K562 (cell line): Measurements from ENCODE around the gene UBA3. TPM values are rescaled to one million over a fixed set of nuclear protein-coding genes. Genes with fewer than 3 reads are reported as not detected.

Experiments used
- CLOCK ChIP-seq: fragments of 250-450 bp; sonication (Bioruptor Pico); IDR thresholded peaks from 2 replicates; pipeline ENCODE4 v1.4.0; 2020; ENCODE audit warnings: mild to moderate bottlenecking, moderate library complexity, borderline replicate concordance
- DEAF1 ChIP-seq: fragments of 450-650 bp; formaldehyde crosslinking; IDR thresholded peaks from 2 replicates; pipeline ENCODE4 v1.4.0; 2020; ENCODE audit warnings: mild to moderate bottlenecking, moderate library complexity
- HES1 ChIP-seq: fragments of 450-650 bp; IDR thresholded peaks from 2 replicates; pipeline ENCODE4 v1.6.1; 2016; ENCODE audit warnings: low read depth, mild to moderate bottlenecking, moderate library complexity
- HOMEZ ChIP-seq: fragments of 250-450 bp; sonication (Bioruptor Pico); IDR thresholded peaks from 2 replicates; pipeline ENCODE4 v1.4.0; 2020; ENCODE audit warnings: mild to moderate bottlenecking, moderate library complexity
- STAT5B ChIP-seq: fragments of 250-450 bp; sonication (Bioruptor Pico); IDR thresholded peaks from 2 replicates; pipeline ENCODE4 v1.8.0; 2021; ENCODE audit warnings: mild to moderate bottlenecking, inconsistent platforms
- TFAM ChIP-seq: fragments of 250-450 bp; sonication (Bioruptor Pico); conservative IDR thresholded peaks from 2 replicates; pipeline ENCODE4 v1.5.0; 2021; ENCODE audit warnings: mild to moderate bottlenecking, moderate library complexity
- TFE3 ChIP-seq: fragments of 450-650 bp; formaldehyde crosslinking; IDR thresholded peaks from 2 replicates; pipeline ENCODE4 v1.4.0; 2020; ENCODE audit warnings: mild to moderate bottlenecking, mixed read lengths
- USF1 ChIP-seq: sonication (generic); formaldehyde crosslinking; IDR thresholded peaks from 2 replicates; pipeline ENCODE4 v1.9.0; 2022; ENCODE audit warnings: mild to moderate bottlenecking, missing genetic modification reagents
- ZBTB11 ChIP-seq, 3 experiments: fragments of 200-800 bp in 1 of 3; fragments of 250-450 bp in 1 of 3; fragments of 450-650 bp in 1 of 3; sonication (Bioruptor Pico) in 1 of 3; sonication (Bioruptor generic) in 1 of 3; formaldehyde crosslinking in 1 of 3; IDR thresholded peaks; 2 replicates each; pipeline versions ENCODE4 v1.6.1 to v1.8.0; 2016 to 2022; ENCODE audit warnings: mild to moderate bottlenecking in 2 of 3, missing genetic modification characterization in 2 of 3, missing compliant biosample characterization in 1 of 3, moderate library complexity in 1 of 3
- ZNF165 ChIP-seq: fragments of 250-450 bp; sonication (Bioruptor Pico); IDR thresholded peaks from 2 replicates; pipeline ENCODE4 v1.4.0; 2020; ENCODE audit warnings: borderline replicate concordance
- ZNF316 ChIP-seq: fragments of 450-650 bp; IDR thresholded peaks from 2 replicates; pipeline ENCODE4 v1.6.1; 2016
- ZNF408 ChIP-seq: fragments of 250-450 bp; sonication (Bioruptor Pico); IDR thresholded peaks from 2 replicates; pipeline ENCODE4 v1.4.0; 2020; ENCODE audit warnings: low read depth, mild to moderate bottlenecking, moderate library complexity
- polyA plus RNA-seq, 8 experiments: library from polyadenylated mRNA; depleted of rRNA in 4 of 8; stranded (reverse) in 5 of 8; unstranded in 3 of 8; fragments of >200 nt; fragmentation: Nextera tagmentation in 2 of 8; fragmentation: Illumina TruSeq in 1 of 8; extraction: Ambion mirVana in 2 of 8; extraction: Trizol in 1 of 8; gene quantifications; 2 replicates each; pipeline versions ENCODE4 v1.2.1 to v1.2.3, GENCODE V29; 2011 to 2014; ENCODE audit warnings: inconsistent platforms in 1 of 8, missing spikeins in 1 of 8
- total RNA-seq, 7 experiments: library from RNA; depleted of rRNA in 6 of 7; stranded (reverse); fragments of >200 nt in 6 of 7; fragmentation: Illumina TruSeq in 2 of 7; extraction: Trizol in 2 of 7; gene quantifications; 2 replicates each; pipeline versions ENCODE4 v1.2.1 to v1.2.3, GENCODE V29; 2011 to 2021; ENCODE audit warnings: low replicate concordance in 1 of 7

UBA3 gene
- total and polyA plus RNA-seq, 9 of the 15 experiments (the other 6 are each of a cell fraction or from before 2014, with no cell fraction given), result 23.2 to 80.0 (median 38.6) TPM

- TF ChIP-seq DEAF1 (CRISPR knock-in tag), result no peak
- TF ChIP-seq STAT5B, result no peak
- no peak; the same call in 1 of the 2 replicates for TF ChIP-seq CLOCK (CRISPR knock-in tag)
- TF ChIP-seq ZBTB11 (CRISPR knock-in tag; IDR thresholded peaks at IDR 0.05), result peak in 2 of 3 experiments; percentile 9 to 78; a peak in 2 of 6 replicates
- TF ChIP-seq TFAM (CRISPR knock-in tag), result no peak
- TF ChIP-seq TFE3 (CRISPR knock-in tag), result no peak
- no peak for TF ChIP-seq ZNF316
- peak; percentile 76 for TF ChIP-seq USF1 (CRISPR knock-in tag)
- no peak for TF ChIP-seq HOMEZ
- no peak for TF ChIP-seq ZNF408 (CRISPR knock-in tag)
- TF ChIP-seq HES1, result no peak
- TF ChIP-seq ZNF165 (CRISPR knock-in tag), result 0 out of 2 replicates have a peak, but pooled peaks have one; percentile 61
These were observed 66.7 kb downstream of the UBA3 start, which contains the start of gene EOGT (continued) for GRCh38 chr3:69013253-69014021.
